Mesendoderm (in vitro differentiated cells): ENCODE results near the gene SCN1B.
A peak's percentile ranks its signal among the peaks of the same experiment; 100 is the strongest.

Experiments used
- DNase-seq: peaks from one replicate; pipeline ENCODE4 v3.0.0; 2013
- H2AK5ac ChIP-seq: 2 replicates; pipeline ENCODE4 v1.6.1; 2013; ENCODE audit warnings: low read length, inconsistent platforms
- H2BK120ac ChIP-seq: 2 replicates; pipeline ENCODE4 v1.6.1; 2013; ENCODE audit warnings: low read depth, mild to moderate bottlenecking, low read length, moderate library complexity, mixed read lengths
- H2BK15ac ChIP-seq: replicated peaks from 2 replicates; pipeline ENCODE4 v1.6.1; 2013; ENCODE audit warnings: low read depth, mild to moderate bottlenecking, moderate library complexity
- H2BK5ac ChIP-seq: 2 replicates; pipeline ENCODE4 v1.6.1; 2013; ENCODE audit warnings: low read length, inconsistent platforms
- H3K18ac ChIP-seq: 2 replicates; pipeline ENCODE4 v1.6.1; 2013; ENCODE audit warnings: mild to moderate bottlenecking, low read length, mixed read lengths
- H3K23ac ChIP-seq: one replicate; pipeline ENCODE4 v1.6.1; 2013; ENCODE audit warnings: low read length
- H3K27ac ChIP-seq: 2 replicates; pipeline ENCODE4 v1.5.1; 2013; ENCODE audit warnings: low read depth, mild to moderate bottlenecking, inconsistent platforms, low read length, moderate library complexity
- H3K27me3 ChIP-seq: 2 replicates; pipeline ENCODE4 v1.6.1; 2013; ENCODE audit warnings: low read length, control low read depth, mild to moderate bottlenecking, inconsistent platforms; ENCODE audit not compliant: insufficient read depth, poor library complexity
- H3K36me3 ChIP-seq: 2 replicates; pipeline ENCODE4 v1.6.1; 2013; ENCODE audit warnings: low read length, inconsistent platforms; ENCODE audit not compliant: control insufficient read depth, insufficient read depth
- H3K4ac ChIP-seq: one replicate; pipeline ENCODE4 v1.6.1; 2013; ENCODE audit warnings: low read depth, mild to moderate bottlenecking, low read length, moderate library complexity
- H3K4me1 ChIP-seq: 2 replicates; pipeline ENCODE4 v1.6.1; 2013; ENCODE audit warnings: low read depth, low read length, inconsistent platforms; ENCODE audit not compliant: control insufficient read depth
- H3K4me2 ChIP-seq: 2 replicates; pipeline ENCODE4 v1.6.1; 2013; ENCODE audit warnings: low read length
- H3K4me3 ChIP-seq: 2 replicates; pipeline ENCODE4 v1.5.1; 2013; ENCODE audit warnings: mild to moderate bottlenecking, low read length
- H3K56ac ChIP-seq: one replicate; pipeline ENCODE4 v1.6.1; 2013; ENCODE audit warnings: low read length
- H3K79me1 ChIP-seq: 2 replicates; pipeline ENCODE4 v1.6.1; 2013; ENCODE audit warnings: low read length, inconsistent platforms
- H3K79me2 ChIP-seq: 2 replicates; pipeline ENCODE4 v1.6.1; 2013; ENCODE audit warnings: mild to moderate bottlenecking, low read length; ENCODE audit not compliant: control insufficient read depth, insufficient read depth
- H3K9ac ChIP-seq: 2 replicates; pipeline ENCODE4 v1.6.1; 2013; ENCODE audit warnings: low read length, inconsistent platforms
- H4K5ac ChIP-seq: one replicate; pipeline ENCODE4 v1.6.1; 2013; ENCODE audit warnings: low read length
- H4K8ac ChIP-seq: one replicate; pipeline ENCODE4 v1.6.1; 2013; ENCODE audit warnings: low read depth, mild to moderate bottlenecking, control low read depth, low read length, moderate library complexity
- WGBS: extraction: QIAGEN DNeasy Blood & Tissue Kit; methylation state at CpG from one replicate; pipeline ENCODE4 v1.1.7; 2013; ENCODE audit warnings: low lambda C conversion rate, missing lambda C conversion rate; ENCODE audit not compliant: insufficient coverage; ENCODE audit errors: extremely low coverage; 5-methylcytosine and 5-hydroxymethylcytosine counted together

SCN1B gene

GRCh38 chr19:34999498-35000337 is 30.6 kb upstream of the SCN1B start, which contains the start of gene GRAMD1A:
TSS of gene GRAMD1A (plus strand) at chr19:35000323. CDS start at chr19:35000479, 156 bp downstream.
- peak within 1 kb of the TSS; percentile 56 for H2BK120ac ChIP-seq
- peak; percentile 92 for DNase-seq
- H3K4me3 ChIP-seq, result peak within 1 kb of the TSS; percentile 96
- peak within 1 kb of the TSS; percentile 77 for H4K8ac ChIP-seq
- peaks cover 9% of the 10 kb centered on the region for H3K4me1 ChIP-seq
- peaks cover 3% of the 10 kb centered on the region for H3K36me3 ChIP-seq
- peak within 1 kb of the TSS; percentile 98 for H3K4ac ChIP-seq
- no peak within 1 kb of the TSS for H4K5ac ChIP-seq
- peak within 1 kb of the TSS; percentile 98 for H3K27ac ChIP-seq
- H3K79me1 ChIP-seq, result peaks cover 18% of the 10 kb centered on the region
- WGBS, result no CpG with 5 or more reads among the region's 45 CpGs
- H3K9ac ChIP-seq, result peak within 1 kb of the TSS; percentile 99
- H3K79me2 ChIP-seq, result peaks cover 39% of the 10 kb centered on the region
- H3K27me3 ChIP-seq, result no peaks in the 10 kb centered on the region
- peak within 1 kb of the TSS; percentile 84 for H2BK5ac ChIP-seq
- peak within 1 kb of the TSS; percentile 95 for H3K18ac ChIP-seq
- peak within 1 kb of the TSS; percentile 90 for H3K23ac ChIP-seq
- H3K56ac ChIP-seq, result peak within 1 kb of the TSS; percentile 98
- H2BK15ac ChIP-seq, result no peak within 1 kb of the TSS
- peak within 1 kb of the TSS; percentile 99 for H3K4me2 ChIP-seq
- peak within 1 kb of the TSS; percentile 95 for H2AK5ac ChIP-seq

- H3K79me1 ChIP-seq, result peaks cover 20% of the 10 kb centered on the region
- peaks cover 9% of the 10 kb centered on the region for H3K4me1 ChIP-seq
- H2BK15ac ChIP-seq, result no peak overlapping the region
- peak overlapping the region; percentile 34 for H3K4me3 ChIP-seq
- peak overlapping the region; percentile 71 for H3K27ac ChIP-seq
- H4K5ac ChIP-seq, result no peak overlapping the region
- no peaks in the 10 kb centered on the region for H3K27me3 ChIP-seq
- peak overlapping the region; percentile 84 for H3K9ac ChIP-seq
- H2AK5ac ChIP-seq, result no peak overlapping the region
- peaks cover 3% of the 10 kb centered on the region for H3K36me3 ChIP-seq
- H3K23ac ChIP-seq, result no peak overlapping the region
- peak overlapping the region; percentile 30 for H4K8ac ChIP-seq
- peaks cover 43% of the 10 kb centered on the region for H3K79me2 ChIP-seq
- peak overlapping the region; percentile 56 for H2BK120ac ChIP-seq
- H3K18ac ChIP-seq, result peak overlapping the region; percentile 95
- no CpG with 5 or more reads among the region's 37 CpGs for WGBS
- no peak overlapping the region for H3K4me2 ChIP-seq
- H2BK5ac ChIP-seq, result no peak overlapping the region
- no peak for DNase-seq
- H3K4ac ChIP-seq, result peak overlapping the region; percentile 98
- peak overlapping the region; percentile 98 for H3K56ac ChIP-seq
Measured at GRCh38 chr19:35000338-35000646, 30.0 kb upstream of the SCN1B start.

GRCh38 chr19:35000647-35001501 is 29.4 kb upstream of the SCN1B start:
- Histone ChIP-seq H2AK5ac (peak overlapping the region; percentile 95), H2BK5ac (peak overlapping the region; percentile 70), H3K27ac (peak overlapping the region; percentile 66), H4K8ac (peak overlapping the region; percentile 77), H3K4ac (peak overlapping the region; percentile 98), H3K18ac (peak overlapping the region; percentile 95), H3K4me1 (peaks cover 9% of the 10 kb centered on the region), H3K4me3 (peak overlapping the region; percentile 96), H3K36me3 (peaks cover 3% of the 10 kb centered on the region), H3K56ac (peak overlapping the region; percentile 98), H3K23ac (peak overlapping the region; percentile 66), H3K4me2 (peak overlapping the region; percentile 99), H3K9ac (peak overlapping the region; percentile 99), H2BK120ac (peak overlapping the region; percentile 56), H3K79me1 (peaks cover 23% of the 10 kb centered on the region), H4K5ac (no peak overlapping the region), H2BK15ac (no peak overlapping the region), H3K27me3 (no peaks in the 10 kb centered on the region), H3K79me2 (peaks cover 48% of the 10 kb centered on the region)
- DNase-seq, result peak; percentile 66
- WGBS, result no CpG with 5 or more reads among the region's 46 CpGs

- H3K4me2 ChIP-seq, result peak overlapping the region; percentile 26
- no peak overlapping the region for H3K4me3 ChIP-seq
- peaks cover 57% of the 10 kb centered on the region for H3K79me2 ChIP-seq
- no CpG with 5 or more reads among the region's 11 CpGs for WGBS
- peak overlapping the region; percentile 22 for H3K56ac ChIP-seq
- H4K8ac ChIP-seq, result no peak overlapping the region
- H2BK120ac ChIP-seq, result no peak overlapping the region
- no peak for DNase-seq
- H3K4ac ChIP-seq, result no peak overlapping the region
- no peak overlapping the region for H3K23ac ChIP-seq
- H3K27me3 ChIP-seq, result no peaks in the 10 kb centered on the region
- peaks cover 9% of the 10 kb centered on the region for H3K4me1 ChIP-seq
- H2BK5ac ChIP-seq, result no peak overlapping the region
- peaks cover 5% of the 10 kb centered on the region for H3K36me3 ChIP-seq
- no peak overlapping the region for H4K5ac ChIP-seq
- peaks cover 31% of the 10 kb centered on the region for H3K79me1 ChIP-seq
- no peak overlapping the region for H2BK15ac ChIP-seq
- no peak overlapping the region for H2AK5ac ChIP-seq
- H3K27ac ChIP-seq, result no peak overlapping the region
- peak overlapping the region; percentile 50 for H3K9ac ChIP-seq
- H3K18ac ChIP-seq, result no peak overlapping the region
Measured at GRCh38 chr19:35002037-35002535, 28.2 kb upstream of the SCN1B start.

GRCh38 chr19:35004517-35005255 is 25.6 kb upstream of the SCN1B start:
- H3K36me3 ChIP-seq, result peaks cover 5% of the 10 kb centered on the region
- no peak overlapping the region for H2BK120ac ChIP-seq
- H4K8ac ChIP-seq, result no peak overlapping the region
- H2BK15ac ChIP-seq, result no peak overlapping the region
- no peak overlapping the region for H3K56ac ChIP-seq
- H2BK5ac ChIP-seq, result no peak overlapping the region
- H3K79me1 ChIP-seq, result peaks cover 31% of the 10 kb centered on the region
- H3K27me3 ChIP-seq, result no peaks in the 10 kb centered on the region
- H4K5ac ChIP-seq, result no peak overlapping the region
- no peak overlapping the region for H3K4ac ChIP-seq
- H3K4me2 ChIP-seq, result no peak overlapping the region
- H3K18ac ChIP-seq, result no peak overlapping the region
- H3K79me2 ChIP-seq, result peaks cover 57% of the 10 kb centered on the region
- no peak for DNase-seq
- no peak overlapping the region for H3K4me3 ChIP-seq
- peaks cover 6% of the 10 kb centered on the region for H3K4me1 ChIP-seq
- no peak overlapping the region for H3K9ac ChIP-seq
- no CpG with 5 or more reads among the region's 18 CpGs for WGBS
- no peak overlapping the region for H3K27ac ChIP-seq
- no peak overlapping the region for H2AK5ac ChIP-seq
- peak overlapping the region; percentile 73 for H3K23ac ChIP-seq
